ENCODE results near the gene PAPSS2. TPM values are rescaled to one million over a fixed set of nuclear protein-coding genes. Genes with fewer than 3 reads are reported as not detected.

Gene PAPSS2
- total RNA-seq, 1 experiment from 2014 or later: 14.6 TPM

- H2AFZ ChIP-seq (ENCODE audit: low read depth, low read length, poor library complexity, severe bottlenecking): no peak overlapping the region
- H3K79me2 ChIP-seq (ENCODE audit: insufficient read depth, low read length): no peaks in the 10 kb centered on the region
- H3K27me3 ChIP-seq (ENCODE audit: insufficient read depth, low read length): no peaks in the 10 kb centered on the region
- H3K9ac ChIP-seq (ENCODE audit: low read length): no peak overlapping the region
- intact Hi-C loops (cut with micrococcal nuclease): no loop called here
- no peaks in the 10 kb centered on the region for H3K9me2 ChIP-seq (ENCODE audit: insufficient read depth)
- no peak overlapping the region for H3K4me3 ChIP-seq (replicated peaks in 1 of 2; ENCODE audit: low read depth in 1 of 2, low read length in 2 of 2)
- no peak for ATAC-seq
- TF ChIP-seq CEBPB (IDR thresholded peaks at IDR 0.05; ENCODE audit: low read depth) (no peak), RAD21 (IDR thresholded peaks at IDR 0.05; ENCODE audit: low read depth) (no peak)
- DNase-seq (ENCODE audit: low read depth, low spot score): no peak
- H3K4me2 ChIP-seq (ENCODE audit: low read length): no peak overlapping the region
- no peaks in the 10 kb centered on the region for H3K9me3 ChIP-seq (ENCODE audit: control insufficient read depth in 1 of 2, insufficient read depth in 1 of 2, low read depth in 1 of 2, low read length in 2 of 2)
- no TSS peak for BruUV-seq (replicated peaks)
- H4K20me1 ChIP-seq (ENCODE audit: insufficient read depth): no peaks in the 10 kb centered on the region
- H3K4me1 ChIP-seq (ENCODE audit: control insufficient read depth in 1 of 2, insufficient read depth in 2 of 2, low read length in 2 of 2): no peaks in the 10 kb centered on the region
- H3K36me3 ChIP-seq (ENCODE audit: control insufficient read depth in 1 of 2, insufficient read depth in 2 of 2, low read length in 2 of 2): no peaks in the 10 kb centered on the region
- ChIA-PET RAD21 (ENCODE audit: low non-redundant PET in 1 of 2, low total read pairs in 2 of 2, uncharacterized antibody in 2 of 2, unreplicated experiment in 2 of 2) (no interaction called here), CTCF (interaction anchor here (0.6 kb wide), 1 partner anchor 60 kb away, joined by 3 read pairs; no protein-coding TSS in a partner anchor), POLR2A (no interaction called here)
- no peak overlapping the region for H3K27ac ChIP-seq (ENCODE audit: low read depth, low read length)
Measured at GRCh38 chr10:87722716-87723115, 63.0 kb downstream of the PAPSS2 start.

- Histone ChIP-seq H3K27ac (ENCODE audit: low read depth, low read length) (no peak overlapping the region), H3K4me3 (replicated peaks in 1 of 2; ENCODE audit: low read depth in 1 of 2, low read length in 2 of 2) (no peak overlapping the region), H3K4me2 (ENCODE audit: low read length) (no peak overlapping the region), H3K9me3 (ENCODE audit: control insufficient read depth in 1 of 2, insufficient read depth in 1 of 2, low read depth in 1 of 2, low read length in 2 of 2) (no peaks in the 10 kb centered on the region), H3K79me2 (ENCODE audit: insufficient read depth, low read length) (no peaks in the 10 kb centered on the region), H3K9me2 (ENCODE audit: insufficient read depth) (no peaks in the 10 kb centered on the region), H4K20me1 (ENCODE audit: insufficient read depth) (no peaks in the 10 kb centered on the region), H2AFZ (ENCODE audit: low read depth, low read length, poor library complexity, severe bottlenecking) (no peak overlapping the region), H3K36me3 (ENCODE audit: control insufficient read depth in 1 of 2, insufficient read depth in 2 of 2, low read length in 2 of 2) (no peaks in the 10 kb centered on the region), H3K27me3 (ENCODE audit: insufficient read depth, low read length) (no peaks in the 10 kb centered on the region), H3K4me1 (ENCODE audit: control insufficient read depth in 1 of 2, insufficient read depth in 2 of 2, low read length in 2 of 2) (no peaks in the 10 kb centered on the region), H3K9ac (ENCODE audit: low read length) (no peak overlapping the region)
- ATAC-seq (no peak), DNase-seq (ENCODE audit: low read depth, low spot score) (no peak)
- intact Hi-C loops (cut with micrococcal nuclease): no loop called here
- TF ChIP-seq ZFX (IDR thresholded peaks at IDR 0.05) (no peak), EZH2 (IDR thresholded peaks at IDR 0.05) (no peak), CEBPB (IDR thresholded peaks at IDR 0.05; ENCODE audit: low read depth) (no peak), YY1 (IDR thresholded peaks at IDR 0.05; ENCODE audit: extremely low read depth, insufficient replicate concordance, low read depth, low read length) (no peak), RAD21 (IDR thresholded peaks at IDR 0.05; ENCODE audit: low read depth) (no peak), ELF1 (IDR thresholded peaks at IDR 0.05; ENCODE audit: borderline replicate concordance, low read depth) (no peak), POLR2AphosphoS5 (IDR thresholded peaks at IDR 0.05; ENCODE audit: low read depth, low read length) (no peak), ATF3 (IDR thresholded peaks at IDR 0.05) (no peak), CTCF (IDR thresholded peaks at IDR 0.05 in 2 of 3, conservative IDR thresholded peaks at IDR 0.05 in 1 of 3; ENCODE audit: borderline replicate concordance in 1 of 3, insufficient read depth in 1 of 3, low read depth in 2 of 3, low read length in 2 of 3) (no peak), ZBTB33 (IDR thresholded peaks at IDR 0.05; ENCODE audit: extremely low read depth, insufficient replicate concordance, low read length) (no peak), SIN3A (IDR thresholded peaks at IDR 0.05; ENCODE audit: low read depth) (no peak)
- no TSS peak for BruUV-seq (replicated peaks)
- ChIA-PET POLR2A (no interaction called here), CTCF (no interaction called here), RAD21 (ENCODE audit: low non-redundant PET in 1 of 2, low total read pairs in 2 of 2, uncharacterized antibody in 2 of 2, unreplicated experiment in 2 of 2) (no interaction called here)
Measured at GRCh38 chr10:87723500-87723899, 63.8 kb downstream of the PAPSS2 start.
